ENCODE results near the gene ESRRA. TPM values are rescaled to one million over a fixed set of nuclear protein-coding genes. Genes with fewer than 3 reads are reported as not detected.

ESRRA gene
- total and polyA plus RNA-seq, 9 of the 15 experiments (the other 6 are each of a cell fraction or from before 2014, with no cell fraction given), result 0.27 to 89.7 (median 23.7) TPM

DNA sequence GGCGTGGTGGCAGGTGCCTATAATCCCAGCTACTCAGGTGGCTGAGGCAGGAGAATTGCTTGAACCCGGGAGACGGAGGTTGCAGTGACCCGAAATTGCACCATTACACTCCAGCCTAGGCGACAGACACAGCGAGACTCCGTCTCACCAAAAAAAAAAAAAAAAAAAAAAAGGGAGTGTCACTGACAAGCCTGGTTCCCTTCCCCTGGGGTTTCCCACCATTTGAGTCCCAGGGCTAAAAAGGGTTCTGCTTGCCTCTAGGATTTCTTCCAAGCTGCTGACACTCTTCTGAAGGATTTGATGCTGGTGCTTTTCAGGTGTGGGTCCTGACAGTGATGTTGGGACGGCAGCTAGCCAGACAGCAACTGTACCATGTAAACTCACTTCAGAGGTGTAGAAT, 33.4 kb downstream of the ESRRA start:
- BruUV-seq (replicated peaks), result no TSS peak
- H3K4me1 ChIP-seq (replicated peaks in 1 of 2; ENCODE audit: control insufficient read depth in 2 of 2, insufficient read depth in 2 of 2, low read length in 2 of 2), result peaks cover 37 to 62% of the 10 kb centered on the region in 2 experiments
- TF ChIP-seq EP300 (IDR thresholded peaks at IDR 0.05; ENCODE audit: low read length) (no peak), AFF4 (CRISPR knock-in tag; IDR thresholded peaks at IDR 0.05) (no peak), ZNF518B (CRISPR knock-in tag; IDR thresholded peaks at IDR 0.05) (no peak), PTBP1 (IDR thresholded peaks at IDR 0.05; ENCODE audit: low read depth, low read length) (no peak), NBN (IDR thresholded peaks at IDR 0.05; ENCODE audit: low read depth) (no peak)
- TF ChIP-seq, protein P1, sequence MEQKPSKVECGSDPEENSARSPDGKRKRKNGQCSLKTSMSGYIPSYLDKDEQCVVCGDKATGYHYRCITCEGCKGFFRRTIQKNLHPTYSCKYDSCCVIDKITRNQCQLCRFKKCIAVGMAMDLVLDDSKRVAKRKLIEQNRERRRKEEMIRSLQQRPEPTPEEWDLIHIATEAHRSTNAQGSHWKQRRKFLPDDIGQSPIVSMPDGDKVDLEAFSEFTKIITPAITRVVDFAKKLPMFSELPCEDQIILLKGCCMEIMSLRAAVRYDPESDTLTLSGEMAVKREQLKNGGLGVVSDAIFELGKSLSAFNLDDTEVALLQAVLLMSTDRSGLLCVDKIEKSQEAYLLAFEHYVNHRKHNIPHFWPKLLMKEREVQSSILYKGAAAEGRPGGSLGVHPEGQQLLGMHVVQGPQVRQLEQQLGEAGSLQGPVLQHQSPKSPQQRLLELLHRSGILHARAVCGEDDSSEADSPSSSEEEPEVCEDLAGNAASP (IDR thresholded peaks at IDR 0.05), result no peak
- TF ChIP-seq, protein P2, sequence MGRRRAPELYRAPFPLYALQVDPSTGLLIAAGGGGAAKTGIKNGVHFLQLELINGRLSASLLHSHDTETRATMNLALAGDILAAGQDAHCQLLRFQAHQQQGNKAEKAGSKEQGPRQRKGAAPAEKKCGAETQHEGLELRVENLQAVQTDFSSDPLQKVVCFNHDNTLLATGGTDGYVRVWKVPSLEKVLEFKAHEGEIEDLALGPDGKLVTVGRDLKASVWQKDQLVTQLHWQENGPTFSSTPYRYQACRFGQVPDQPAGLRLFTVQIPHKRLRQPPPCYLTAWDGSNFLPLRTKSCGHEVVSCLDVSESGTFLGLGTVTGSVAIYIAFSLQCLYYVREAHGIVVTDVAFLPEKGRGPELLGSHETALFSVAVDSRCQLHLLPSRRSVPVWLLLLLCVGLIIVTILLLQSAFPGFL (CRISPR knock-in tag; IDR thresholded peaks at IDR 0.05), result no peak
- TF ChIP-seq, protein P3, sequence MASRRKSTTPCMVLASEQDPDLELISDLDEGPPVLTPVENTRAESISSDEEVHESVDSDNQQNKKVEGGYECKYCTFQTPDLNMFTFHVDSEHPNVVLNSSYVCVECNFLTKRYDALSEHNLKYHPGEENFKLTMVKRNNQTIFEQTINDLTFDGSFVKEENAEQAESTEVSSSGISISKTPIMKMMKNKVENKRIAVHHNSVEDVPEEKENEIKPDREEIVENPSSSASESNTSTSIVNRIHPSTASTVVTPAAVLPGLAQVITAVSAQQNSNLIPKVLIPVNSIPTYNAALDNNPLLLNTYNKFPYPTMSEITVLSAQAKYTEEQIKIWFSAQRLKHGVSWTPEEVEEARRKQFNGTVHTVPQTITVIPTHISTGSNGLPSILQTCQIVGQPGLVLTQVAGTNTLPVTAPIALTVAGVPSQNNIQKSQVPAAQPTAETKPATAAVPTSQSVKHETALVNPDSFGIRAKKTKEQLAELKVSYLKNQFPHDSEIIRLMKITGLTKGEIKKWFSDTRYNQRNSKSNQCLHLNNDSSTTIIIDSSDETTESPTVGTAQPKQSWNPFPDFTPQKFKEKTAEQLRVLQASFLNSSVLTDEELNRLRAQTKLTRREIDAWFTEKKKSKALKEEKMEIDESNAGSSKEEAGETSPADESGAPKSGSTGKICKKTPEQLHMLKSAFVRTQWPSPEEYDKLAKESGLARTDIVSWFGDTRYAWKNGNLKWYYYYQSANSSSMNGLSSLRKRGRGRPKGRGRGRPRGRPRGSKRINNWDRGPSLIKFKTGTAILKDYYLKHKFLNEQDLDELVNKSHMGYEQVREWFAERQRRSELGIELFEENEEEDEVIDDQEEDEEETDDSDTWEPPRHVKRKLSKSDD (conservative IDR thresholded peaks at IDR 0.05; ENCODE audit: low read length), result no peak

More for the DNA sequence above, 33.4 kb downstream of the ESRRA start:
- no peaks in the 10 kb centered on the region for H3K27me3 ChIP-seq (ENCODE audit: control insufficient read depth in 2 of 2, insufficient read depth in 2 of 2, low read length in 2 of 2)
- WGBS (ENCODE audit: insufficient coverage, low coverage, missing lambda C conversion rate), result 62% methylated on average over 7 of the region's 8 CpGs
- H3K9ac ChIP-seq (ENCODE audit: insufficient read depth in 1 of 2, low read depth in 2 of 2, low read length in 2 of 2), result no peak overlapping the region
- ATAC-seq (no peak), FAIRE-seq (no peak), DNase-seq (ENCODE audit: extremely low read depth in 1 of 4, low spot score in 3 of 4) (no peak)
- H3K79me2 ChIP-seq (ENCODE audit: control insufficient read depth, insufficient read depth, low read length), result no peaks in the 10 kb centered on the region
- no peak overlapping the region for H3K27ac ChIP-seq (ENCODE audit: extremely low read depth, low read depth, low read length)
- ChIA-PET CTCF (ENCODE audit: low intra/inter-chr PET ratio) (no interaction called here), POLR2A (interaction anchor here (1.0 to 1.4 kb wide), 2 partner anchors 17 to 133 kb away, joined by 3 to 4 read pairs; no protein-coding TSS in a partner anchor)
- intact Hi-C loops (cut with micrococcal nuclease), result no loop called here
- no peak overlapping the region for H2AFZ ChIP-seq (ENCODE audit: low read depth, low read length)
- no peak overlapping the region for H3K4me3 ChIP-seq
- H3K4me2 ChIP-seq (ENCODE audit: insufficient read depth, low read length), result no peak overlapping the region
- H3K9me1 ChIP-seq (ENCODE audit: control insufficient read depth, insufficient read depth, low read length), result no peaks in the 10 kb centered on the region
- no peaks in the 10 kb centered on the region for H3K9me3 ChIP-seq (replicated peaks; ENCODE audit: control insufficient read depth, insufficient read depth, low read depth, low read length)
- in situ Hi-C loops (cut with MboI), result no loop called here
- no peaks in the 10 kb centered on the region for H3K36me3 ChIP-seq (ENCODE audit: control insufficient read depth, insufficient read depth, low read length)
- no peaks in the 10 kb centered on the region; the same call in 1 of the 2 replicates for H4K20me1 ChIP-seq (replicated peaks; ENCODE audit: control insufficient read depth, insufficient read depth, low read length)
